ENCODE measurements around the gene LSM7. TPM values are rescaled to one million over a fixed set of nuclear protein-coding genes. Genes with fewer than 3 reads are reported as not detected.

The LSM7 gene
- total and polyA plus RNA-seq, 2 experiments from 2014 or later, result 299 to 409 TPM

- no peak for TF ChIP-seq ZNF462 (CRISPR knock-in tag; IDR thresholded peaks at IDR 0.05)
Measured at GRCh38 chr19:2320049-2320448, 8.3 kb downstream of the LSM7 start (continued).

- peaks cover 10% of the 10 kb centered on the region for H3K36me3 Mint-ChIP-seq (ENCODE audit: low read depth)
- H3K27ac Mint-ChIP-seq, result no peak overlapping the region
- H3F3A ChIP-seq (replicated peaks; ENCODE audit: low read depth), result no peaks in the 10 kb centered on the region
- no peaks in the 10 kb centered on the region for H3K36me3 ChIP-seq (ENCODE audit: insufficient read depth)
- no peaks in the 10 kb centered on the region for H3K9me2 ChIP-seq (ENCODE audit: insufficient read depth)
- H4K20me1 ChIP-seq (replicated peaks; ENCODE audit: insufficient read depth), result no peaks in the 10 kb centered on the region; the same call in 1 of the 2 replicates
- no peaks in the 10 kb centered on the region; the same call in 2 of the 3 replicates for H3K4me1 Mint-ChIP-seq
- H3K4me2 ChIP-seq, result no peak overlapping the region
- no peak overlapping the region for H3K27ac ChIP-seq (ENCODE audit: low read depth)
- H3K27me3 Mint-ChIP-seq (ENCODE audit: insufficient read depth, low read depth, poor library complexity), result peaks cover 7% of the 10 kb centered on the region
- no peak overlapping the region for H3K4me3 ChIP-seq
- no peak overlapping the region for H3K4me3 Mint-ChIP-seq
- no peaks in the 10 kb centered on the region for H3K27me3 ChIP-seq (ENCODE audit: insufficient read depth)
- no peak overlapping the region for H2AFZ ChIP-seq
- H3K9me3 Mint-ChIP-seq, result peaks cover 6% of the 10 kb centered on the region; the same call in 1 of the 3 replicates
- DNase-seq (ENCODE audit: low spot score) (no peak), ATAC-seq (no peak)
- no peaks in the 10 kb centered on the region for H3K4me1 ChIP-seq (ENCODE audit: insufficient read depth)
- no peaks in the 10 kb centered on the region for H3K79me2 ChIP-seq (replicated peaks; ENCODE audit: insufficient read depth)
- TF ChIP-seq STAT1 (IDR thresholded peaks at IDR 0.05; ENCODE audit: unreplicated experiment) (no peak), NANOG (IDR thresholded peaks at IDR 0.05; ENCODE audit: borderline replicate concordance) (no peak), REST (IDR thresholded peaks at IDR 0.05; ENCODE audit: unreplicated experiment) (no peak), ZNF331 (CRISPR knock-in tag; IDR thresholded peaks at IDR 0.05; ENCODE audit: low read depth) (no peak), ZNF462 (CRISPR knock-in tag; IDR thresholded peaks at IDR 0.05) (no peak), CREB1 (CRISPR knock-in tag; IDR thresholded peaks at IDR 0.05; ENCODE audit: low read depth) (no peak)
Measured at GRCh38 chr19:2319551-2319950, 8.8 kb downstream of the LSM7 start.

Measured in GM23338 (cell line).